Vagina (tissue), 2 donors: Measurements from ENCODE around the gene ASCC3.

Source experiments
- CTCF ChIP-seq, 3 experiments: fragments of 450-650 bp in 2 of 3; fragments of 200-600 bp in 1 of 3; sonication (generic) in 1 of 3; IDR thresholded peaks; one replicate each; pipeline ENCODE4 v1.5.1; 2017 to 2019; ENCODE audit warnings: antibody characterized with exemption in 3 of 3, mild to moderate bottlenecking in 2 of 3, moderate library complexity in 2 of 3
- POLR2AphosphoS5 ChIP-seq, 2 donors: sonication (generic); formaldehyde crosslinking; IDR thresholded peaks; one replicate each; pipeline ENCODE4 v1.9.0; 2017; ENCODE audit warnings: antibody characterized with exemption in 2 of 2, mild to moderate bottlenecking in 2 of 2, low read depth in 1 of 2; ENCODE audit not compliant: insufficient read depth in 1 of 2

GRCh38 chr6:100468016-100468622 lies 413.0 kb downstream of the ASCC3 start:
- TF ChIP-seq CTCF (IDR thresholded peaks at IDR 0.05) (no peak), POLR2AphosphoS5 (IDR thresholded peaks at IDR 0.05; ENCODE audit: insufficient read depth in 1 of 2, low read depth in 1 of 2) (no peak)
